ENCODE results near the gene RHOJ.
"Not testable (repeated sequence)": the region's sequence is repeated elsewhere in the genome, so short reads cannot be mapped to it uniquely, and the experiment has no call there.

Gene RHOJ

DNA sequence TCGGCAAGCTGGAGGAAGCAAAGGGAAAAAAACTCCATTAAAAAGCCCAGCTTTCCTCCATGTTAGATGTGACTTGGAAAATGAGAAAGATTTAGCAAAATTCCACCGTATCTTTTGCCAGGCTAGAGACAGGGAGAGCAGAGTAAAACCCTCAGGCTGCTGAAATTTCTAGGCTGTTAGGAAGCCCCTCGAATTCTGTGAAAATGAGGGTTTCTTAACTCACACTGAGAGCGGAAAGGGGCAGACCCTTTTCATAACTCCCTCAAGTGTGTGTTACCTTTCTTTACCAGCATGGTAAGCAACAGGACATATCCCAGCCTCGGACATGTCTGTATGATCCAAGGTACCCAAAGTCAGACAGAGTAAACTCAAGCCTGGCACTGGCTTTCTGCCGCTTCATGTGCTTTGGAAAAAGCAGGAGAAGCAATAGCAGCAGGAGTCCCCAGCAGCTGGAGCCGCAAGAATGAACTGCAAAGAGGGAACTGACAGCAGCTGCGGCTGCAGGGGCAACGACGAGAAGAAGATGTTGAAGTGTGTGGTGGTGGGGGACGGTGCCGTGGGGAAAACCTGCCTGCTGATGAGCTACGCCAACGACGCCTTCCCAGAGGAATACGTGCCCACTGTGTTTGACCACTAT is at the start of gene RHOJ:
TSS of gene RHOJ (plus strand) at position 37 of the 637 bp plus-strand sequence. CDS start at position 464, 427 bp downstream.
- no peak for DNase-seq (ENCODE audit: low read depth)

DNA sequence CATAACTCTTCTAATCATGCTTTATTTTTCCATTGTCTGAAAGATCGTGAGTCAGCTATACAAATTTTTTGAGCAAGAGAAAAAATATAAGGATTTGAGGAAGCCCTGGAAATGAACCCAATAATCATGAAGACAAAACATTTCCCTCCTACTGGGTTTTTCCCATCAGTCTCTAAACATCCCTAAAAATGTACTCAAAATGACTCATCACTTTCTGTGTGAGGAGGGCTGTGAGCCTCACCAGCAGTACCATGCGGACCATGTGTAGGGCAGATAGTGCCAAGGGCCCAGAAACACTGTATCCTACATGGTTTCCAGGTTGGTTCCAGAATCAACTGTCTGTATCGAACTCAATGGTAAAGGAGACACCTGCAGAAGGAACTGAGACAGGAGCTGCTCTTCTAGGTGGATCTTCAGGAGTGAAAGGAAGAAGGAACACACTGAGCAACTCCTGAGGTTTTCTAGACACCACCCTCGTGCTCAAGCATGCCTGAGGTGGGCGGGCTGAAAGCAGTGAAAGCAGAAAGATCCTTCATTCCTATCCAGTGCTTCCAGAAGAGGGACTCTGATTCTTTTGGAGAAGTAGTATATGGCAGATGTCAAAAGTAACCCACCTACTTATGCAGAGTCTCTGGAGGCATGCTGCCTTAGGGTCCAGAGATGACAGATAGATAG is 48.6 kb upstream of the RHOJ start:
- DNase-seq (ENCODE audit: low read depth), result no peak

GRCh38 chr14:63157195-63157594 is 47.0 kb upstream of the RHOJ start:
- no peak for DNase-seq (ENCODE audit: low read depth)

DNA sequence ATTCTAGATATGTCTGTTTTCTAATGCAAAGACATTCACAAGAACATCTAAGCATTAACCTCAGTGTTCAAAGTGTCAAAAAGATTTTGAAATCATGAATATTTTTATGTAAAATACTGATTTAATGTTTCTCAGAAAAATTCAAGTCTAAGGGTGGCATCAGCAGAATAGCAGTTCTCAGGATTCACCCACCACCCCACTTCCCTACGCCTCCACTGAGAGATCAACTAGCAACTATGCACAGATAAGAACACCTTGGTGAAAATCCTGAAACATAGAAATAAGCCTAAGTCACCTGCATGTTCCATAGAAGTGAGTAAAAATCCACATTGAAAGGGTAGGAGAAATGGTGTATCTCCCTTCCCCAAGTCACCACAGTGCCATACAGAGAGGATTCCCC is 40.9 kb upstream of the RHOJ start:
- DNase-seq (ENCODE audit: low read depth), result no peak

DNA sequence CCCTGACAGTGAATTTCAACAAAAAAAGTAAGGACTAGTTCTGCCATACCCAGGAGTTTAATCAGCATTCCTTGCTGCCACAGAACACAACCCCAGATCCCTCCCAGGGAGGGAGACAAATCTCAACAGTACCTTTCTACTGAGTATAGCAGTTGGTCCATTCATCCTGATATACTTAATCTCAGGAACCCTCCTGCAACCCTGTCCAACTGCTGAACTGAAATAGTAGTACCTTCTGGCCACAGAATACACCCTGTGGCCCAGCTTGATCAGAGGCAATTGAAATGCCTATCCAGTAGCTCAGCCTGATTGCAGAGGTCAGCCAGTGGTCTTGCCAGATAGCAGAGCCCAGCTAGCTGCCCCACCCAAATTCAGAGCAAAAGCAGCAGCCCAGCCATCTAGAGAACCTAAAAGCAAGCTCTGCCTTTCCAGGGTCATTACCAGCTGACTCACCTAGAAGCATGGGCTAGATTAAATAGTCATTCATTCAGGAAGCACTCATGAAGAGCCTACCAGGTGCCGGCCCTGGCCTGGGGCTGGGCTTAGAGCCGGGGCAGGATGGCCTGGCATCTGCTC is 40.0 kb upstream of the RHOJ start:
- no peak for DNase-seq (ENCODE audit: low read depth)

GRCh38 chr14:63165267-63165666 is 39.0 kb upstream of the RHOJ start:
- not testable (repeated sequence) for DNase-seq (ENCODE audit: low read depth)

DNA sequence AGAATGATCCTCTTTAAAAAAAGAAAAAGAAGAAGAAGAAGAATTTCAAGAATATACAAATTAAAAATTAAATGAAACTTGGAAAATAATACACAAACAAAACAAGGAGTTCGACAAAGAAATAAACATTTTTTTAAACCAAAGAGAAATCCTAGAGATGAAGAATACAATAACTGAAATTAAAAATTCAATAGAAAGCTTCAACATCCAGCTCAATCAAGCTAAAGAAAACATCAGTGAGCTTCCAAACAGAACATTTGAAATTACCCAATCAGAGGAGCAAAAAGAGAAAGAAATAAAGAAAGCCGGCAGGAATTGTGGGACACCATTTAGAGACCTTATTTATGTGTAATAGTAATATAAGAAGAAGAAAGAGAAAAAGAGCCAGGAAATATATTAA is 37.2 kb upstream of the RHOJ start:
- no peak for DNase-seq (ENCODE audit: low read depth)

- DNase-seq (ENCODE audit: low read depth), result no peak
Observed at GRCh38 chr14:63174760-63175191, 29.5 kb upstream of the RHOJ start.

DNA sequence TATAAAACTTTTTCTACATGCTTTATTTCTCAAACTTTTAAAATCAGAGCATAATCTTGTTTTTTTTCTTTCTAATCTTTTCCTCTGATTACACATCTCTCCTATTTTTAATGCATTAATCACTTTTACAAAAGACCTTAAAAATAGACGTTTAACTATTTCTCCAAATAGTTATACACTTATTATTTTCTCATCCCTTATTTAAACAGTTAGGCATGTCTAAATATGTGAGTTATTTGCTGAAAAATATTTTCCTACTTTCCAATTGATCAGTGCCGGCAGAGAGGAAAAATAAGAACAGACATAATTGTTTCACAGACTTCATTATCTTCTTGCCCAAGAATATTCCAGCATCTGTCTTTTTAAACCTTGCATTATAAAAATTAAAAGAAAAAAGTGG is 28.7 kb upstream of the RHOJ start:
- no peak for DNase-seq (ENCODE audit: low read depth)

- no peak for DNase-seq (ENCODE audit: low read depth)
Observed at GRCh38 chr14:63178912-63179311, 25.3 kb upstream of the RHOJ start.

GRCh38 chr14:63179383-63179782 is 24.9 kb upstream of the RHOJ start:
- no peak for DNase-seq (ENCODE audit: low read depth)

GRCh38 chr14:63180011-63180410 is 24.2 kb upstream of the RHOJ start:
- no peak for DNase-seq (ENCODE audit: low read depth)

GRCh38 chr14:63182968-63183367 is 21.3 kb upstream of the RHOJ start:
- no peak for DNase-seq (ENCODE audit: low read depth)

DNA sequence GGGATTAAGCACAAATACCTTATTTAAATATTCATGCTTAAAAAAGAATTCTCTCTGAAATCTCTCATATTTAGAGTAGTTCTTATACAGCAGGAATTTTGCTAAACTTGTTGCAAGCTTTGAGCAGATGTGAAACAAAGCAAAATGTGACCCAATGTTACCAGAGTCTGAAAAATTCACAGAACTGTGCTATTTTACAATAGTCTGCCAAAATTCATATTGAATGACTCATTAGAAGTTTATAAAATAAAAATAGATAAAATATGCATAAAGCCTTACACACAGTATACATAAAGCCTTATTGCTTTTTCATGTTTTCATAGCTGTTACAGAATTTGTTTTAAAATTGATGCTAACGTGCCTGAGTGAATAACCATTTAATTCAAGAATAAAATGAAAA is 17.8 kb upstream of the RHOJ start:
- no peak for DNase-seq (ENCODE audit: low read depth)

DNA sequence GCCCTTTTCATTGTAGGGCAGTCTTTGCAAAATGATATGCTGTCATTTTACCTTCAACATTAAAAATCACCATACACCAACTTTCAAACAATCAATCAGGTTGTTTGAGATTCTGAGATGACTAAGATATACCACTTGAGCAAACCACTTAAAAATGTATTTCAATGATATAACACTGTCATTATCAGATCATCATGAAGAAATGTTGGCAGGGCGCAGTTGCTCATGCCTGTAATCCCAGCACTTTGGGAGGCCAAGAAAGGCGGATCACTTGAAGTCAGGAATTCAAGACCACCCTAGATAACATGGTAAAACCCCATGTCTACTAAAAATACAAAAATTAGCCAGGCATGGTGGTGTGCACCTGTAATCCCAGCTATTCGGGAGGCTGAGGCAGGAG is 13.0 kb upstream of the RHOJ start:
- DNase-seq (ENCODE audit: low read depth), result no peak

GRCh38 chr14:63192085-63192484 is 12.2 kb upstream of the RHOJ start:
- no peak for DNase-seq (ENCODE audit: low read depth)

GRCh38 chr14:63193236-63193635 is 11.0 kb upstream of the RHOJ start:
- DNase-seq (ENCODE audit: low read depth), result no peak

GRCh38 chr14:63200035-63200740 is 4.1 kb upstream of the RHOJ start:
- no peak for DNase-seq (ENCODE audit: low read depth)

- DNase-seq (ENCODE audit: low read depth), result no peak
Observed at GRCh38 chr14:63200767-63201166, 3.5 kb upstream of the RHOJ start.

DNA sequence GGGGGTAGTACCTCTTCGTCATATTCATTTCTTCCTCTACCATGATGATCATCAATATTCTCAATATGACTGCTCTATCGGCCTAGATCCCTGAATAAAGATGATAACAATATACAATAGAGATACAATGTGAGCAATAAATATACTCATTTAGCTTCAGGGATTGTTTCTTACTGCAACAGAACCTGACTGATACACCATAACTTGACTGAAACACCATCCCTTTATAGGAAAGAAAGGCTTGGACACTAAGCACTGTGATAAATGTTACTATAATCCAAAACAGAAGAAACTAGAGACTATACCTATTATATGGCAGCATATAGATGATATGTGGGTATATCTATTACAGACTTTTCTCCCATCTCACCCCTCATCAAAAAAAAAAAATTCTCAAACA is 1.2 kb upstream of the RHOJ start:
- DNase-seq (ENCODE audit: low read depth), result no peak

GRCh38 chr14:63203618-63204406 is 431 bp upstream of the RHOJ start:
- DNase-seq (ENCODE audit: low read depth), result no peak

DNA sequence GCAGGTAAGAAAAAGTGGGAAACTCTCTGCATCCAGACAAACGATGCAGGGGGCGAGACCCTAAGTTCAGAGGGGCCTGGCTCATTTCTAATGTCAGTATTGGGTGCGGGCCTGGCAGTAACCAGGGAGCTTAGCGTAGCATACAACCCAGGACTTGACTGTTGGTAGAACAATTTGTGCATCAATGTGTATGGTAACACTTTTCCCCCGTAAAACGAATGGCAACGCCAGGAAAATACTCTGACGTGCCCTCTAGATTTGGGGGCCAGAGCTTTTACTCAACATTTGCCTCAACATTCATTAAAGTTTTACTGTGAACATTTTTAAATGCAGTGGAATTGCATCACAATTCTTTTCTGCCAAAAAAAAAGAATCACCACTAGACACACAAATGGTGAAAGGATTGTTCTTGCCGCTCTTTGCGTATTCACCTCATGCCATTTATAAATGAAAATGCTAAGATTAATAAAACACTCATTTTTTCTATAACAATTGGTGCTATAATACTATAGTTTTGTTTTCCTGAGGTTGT is 867 bp downstream of the RHOJ start:
- DNase-seq (ENCODE audit: low read depth), result no peak
